GM21737 (cell line): ENCODE data around the gene ZNF667.

Source experiments
- ATAC-seq: cut with Tn5 transposase; IDR thresholded peaks from one replicate; pipeline ENCODE4 v1.9.1; 2021; ENCODE audit warnings: mild to moderate bottlenecking, moderate library complexity; ENCODE audit not compliant: unreplicated experiment

ZNF667 gene

GRCh38 chr19:56393119-56394012 lies 83.8 kb downstream of the ZNF667 start, which contains the start of gene ZNF582:
Gene ZNF582, minus strand, starts transcription at chr19:56393534. Its CDS starts 1,782 bp downstream, at chr19:56391752.
- ATAC-seq = peak; percentile 93
